ENCODE measurements around the gene SRGAP1.

DNA sequence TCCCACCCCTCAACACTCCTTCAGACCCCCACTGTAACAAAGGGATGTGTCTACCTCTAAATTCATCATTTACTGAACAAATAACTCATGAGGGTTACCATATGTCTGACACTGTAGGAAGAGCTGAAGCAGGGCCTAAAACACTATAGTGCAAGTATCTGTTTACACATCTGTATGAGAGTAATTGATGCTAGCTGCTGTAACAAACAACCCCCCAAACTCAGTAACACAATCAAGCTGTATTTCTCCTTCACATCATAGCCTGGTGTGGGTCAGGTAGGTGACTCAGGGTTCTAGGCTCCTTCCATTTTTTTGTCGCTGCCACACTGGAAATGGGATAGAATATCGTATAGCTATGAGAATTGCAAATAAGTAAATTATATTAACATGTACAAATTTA is 312.6 kb downstream of the SRGAP1 start:
- TF ChIP-seq POLR2A (IDR thresholded peaks at IDR 0.05; ENCODE audit: low read depth, low read length) (no peak), POLR2AphosphoS5 (IDR thresholded peaks at IDR 0.05; ENCODE audit: low read depth, low read length) (no peak)
